ENCODE data around the gene CRABP1.

DNA sequence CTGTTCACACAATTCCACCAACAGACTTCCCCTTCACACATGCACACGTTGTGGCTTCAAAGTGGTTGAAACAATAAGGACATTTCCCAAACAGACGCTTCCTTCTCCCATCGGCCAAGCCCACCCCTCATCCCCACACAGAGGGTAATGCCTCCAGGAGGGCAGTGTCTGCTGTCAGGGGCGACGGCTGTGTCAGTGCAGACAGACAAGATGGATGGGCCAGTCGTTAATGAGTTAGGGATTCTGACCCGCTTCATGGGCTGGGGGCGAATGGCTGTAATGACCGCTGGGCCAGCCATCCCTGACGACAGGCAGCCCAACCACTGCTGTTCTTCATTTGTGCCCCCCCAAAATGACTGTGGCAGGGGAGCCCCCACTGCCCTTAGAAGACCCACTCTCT, 20.6 kb upstream of the CRABP1 start:
- no peak for TF ChIP-seq EED (IDR thresholded peaks at IDR 0.05; ENCODE audit: low read depth)
- no peak for TF ChIP-seq SMAD5 (IDR thresholded peaks at IDR 0.05; ENCODE audit: low read depth)
- no peak for TF ChIP-seq POLR2A (IDR thresholded peaks at IDR 0.05; ENCODE audit: low read depth, low read length)
- TF ChIP-seq, protein P1, sequence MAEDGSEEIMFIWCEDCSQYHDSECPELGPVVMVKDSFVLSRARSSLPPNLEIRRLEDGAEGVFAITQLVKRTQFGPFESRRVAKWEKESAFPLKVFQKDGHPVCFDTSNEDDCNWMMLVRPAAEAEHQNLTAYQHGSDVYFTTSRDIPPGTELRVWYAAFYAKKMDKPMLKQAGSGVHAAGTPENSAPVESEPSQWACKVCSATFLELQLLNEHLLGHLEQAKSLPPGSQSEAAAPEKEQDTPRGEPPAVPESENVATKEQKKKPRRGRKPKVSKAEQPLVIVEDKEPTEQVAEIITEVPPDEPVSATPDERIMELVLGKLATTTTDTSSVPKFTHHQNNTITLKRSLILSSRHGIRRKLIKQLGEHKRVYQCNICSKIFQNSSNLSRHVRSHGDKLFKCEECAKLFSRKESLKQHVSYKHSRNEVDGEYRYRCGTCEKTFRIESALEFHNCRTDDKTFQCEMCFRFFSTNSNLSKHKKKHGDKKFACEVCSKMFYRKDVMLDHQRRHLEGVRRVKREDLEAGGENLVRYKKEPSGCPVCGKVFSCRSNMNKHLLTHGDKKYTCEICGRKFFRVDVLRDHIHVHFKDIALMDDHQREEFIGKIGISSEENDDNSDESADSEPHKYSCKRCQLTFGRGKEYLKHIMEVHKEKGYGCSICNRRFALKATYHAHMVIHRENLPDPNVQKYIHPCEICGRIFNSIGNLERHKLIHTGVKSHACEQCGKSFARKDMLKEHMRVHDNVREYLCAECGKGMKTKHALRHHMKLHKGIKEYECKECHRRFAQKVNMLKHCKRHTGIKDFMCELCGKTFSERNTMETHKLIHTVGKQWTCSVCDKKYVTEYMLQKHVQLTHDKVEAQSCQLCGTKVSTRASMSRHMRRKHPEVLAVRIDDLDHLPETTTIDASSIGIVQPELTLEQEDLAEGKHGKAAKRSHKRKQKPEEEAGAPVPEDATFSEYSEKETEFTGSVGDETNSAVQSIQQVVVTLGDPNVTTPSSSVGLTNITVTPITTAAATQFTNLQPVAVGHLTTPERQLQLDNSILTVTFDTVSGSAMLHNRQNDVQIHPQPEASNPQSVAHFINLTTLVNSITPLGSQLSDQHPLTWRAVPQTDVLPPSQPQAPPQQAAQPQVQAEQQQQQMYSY (CRISPR knock-in tag; IDR thresholded peaks at IDR 0.05): no peak
- TF ChIP-seq, protein P2, sequence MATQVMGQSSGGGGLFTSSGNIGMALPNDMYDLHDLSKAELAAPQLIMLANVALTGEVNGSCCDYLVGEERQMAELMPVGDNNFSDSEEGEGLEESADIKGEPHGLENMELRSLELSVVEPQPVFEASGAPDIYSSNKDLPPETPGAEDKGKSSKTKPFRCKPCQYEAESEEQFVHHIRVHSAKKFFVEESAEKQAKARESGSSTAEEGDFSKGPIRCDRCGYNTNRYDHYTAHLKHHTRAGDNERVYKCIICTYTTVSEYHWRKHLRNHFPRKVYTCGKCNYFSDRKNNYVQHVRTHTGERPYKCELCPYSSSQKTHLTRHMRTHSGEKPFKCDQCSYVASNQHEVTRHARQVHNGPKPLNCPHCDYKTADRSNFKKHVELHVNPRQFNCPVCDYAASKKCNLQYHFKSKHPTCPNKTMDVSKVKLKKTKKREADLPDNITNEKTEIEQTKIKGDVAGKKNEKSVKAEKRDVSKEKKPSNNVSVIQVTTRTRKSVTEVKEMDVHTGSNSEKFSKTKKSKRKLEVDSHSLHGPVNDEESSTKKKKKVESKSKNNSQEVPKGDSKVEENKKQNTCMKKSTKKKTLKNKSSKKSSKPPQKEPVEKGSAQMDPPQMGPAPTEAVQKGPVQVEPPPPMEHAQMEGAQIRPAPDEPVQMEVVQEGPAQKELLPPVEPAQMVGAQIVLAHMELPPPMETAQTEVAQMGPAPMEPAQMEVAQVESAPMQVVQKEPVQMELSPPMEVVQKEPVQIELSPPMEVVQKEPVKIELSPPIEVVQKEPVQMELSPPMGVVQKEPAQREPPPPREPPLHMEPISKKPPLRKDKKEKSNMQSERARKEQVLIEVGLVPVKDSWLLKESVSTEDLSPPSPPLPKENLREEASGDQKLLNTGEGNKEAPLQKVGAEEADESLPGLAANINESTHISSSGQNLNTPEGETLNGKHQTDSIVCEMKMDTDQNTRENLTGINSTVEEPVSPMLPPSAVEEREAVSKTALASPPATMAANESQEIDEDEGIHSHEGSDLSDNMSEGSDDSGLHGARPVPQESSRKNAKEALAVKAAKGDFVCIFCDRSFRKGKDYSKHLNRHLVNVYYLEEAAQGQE (IDR thresholded peaks at IDR 0.05; ENCODE audit: low read depth, low read length): no peak
- TF ChIP-seq CREB1 (IDR thresholded peaks at IDR 0.05; ENCODE audit: low read depth): no peak
- TF ChIP-seq, protein P3, sequence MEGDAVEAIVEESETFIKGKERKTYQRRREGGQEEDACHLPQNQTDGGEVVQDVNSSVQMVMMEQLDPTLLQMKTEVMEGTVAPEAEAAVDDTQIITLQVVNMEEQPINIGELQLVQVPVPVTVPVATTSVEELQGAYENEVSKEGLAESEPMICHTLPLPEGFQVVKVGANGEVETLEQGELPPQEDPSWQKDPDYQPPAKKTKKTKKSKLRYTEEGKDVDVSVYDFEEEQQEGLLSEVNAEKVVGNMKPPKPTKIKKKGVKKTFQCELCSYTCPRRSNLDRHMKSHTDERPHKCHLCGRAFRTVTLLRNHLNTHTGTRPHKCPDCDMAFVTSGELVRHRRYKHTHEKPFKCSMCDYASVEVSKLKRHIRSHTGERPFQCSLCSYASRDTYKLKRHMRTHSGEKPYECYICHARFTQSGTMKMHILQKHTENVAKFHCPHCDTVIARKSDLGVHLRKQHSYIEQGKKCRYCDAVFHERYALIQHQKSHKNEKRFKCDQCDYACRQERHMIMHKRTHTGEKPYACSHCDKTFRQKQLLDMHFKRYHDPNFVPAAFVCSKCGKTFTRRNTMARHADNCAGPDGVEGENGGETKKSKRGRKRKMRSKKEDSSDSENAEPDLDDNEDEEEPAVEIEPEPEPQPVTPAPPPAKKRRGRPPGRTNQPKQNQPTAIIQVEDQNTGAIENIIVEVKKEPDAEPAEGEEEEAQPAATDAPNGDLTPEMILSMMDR (IDR thresholded peaks at IDR 0.05 in 2 of 3, conservative IDR thresholded peaks at IDR 0.05 in 1 of 3; ENCODE audit: control insufficient read depth in 2 of 3, extremely low read depth in 1 of 3, insufficient read depth in 1 of 3, low read depth in 3 of 3, low read length in 3 of 3): no peak
- no peak for TF ChIP-seq ETV6 (conservative IDR thresholded peaks at IDR 0.05 in 1 of 2, IDR thresholded peaks at IDR 0.05 in 1 of 2; ENCODE audit: borderline replicate concordance in 1 of 2, low read depth in 1 of 2)
- no peak for TF ChIP-seq TCF7 (IDR thresholded peaks at IDR 0.05; ENCODE audit: borderline replicate concordance)
- TF ChIP-seq YY1 (IDR thresholded peaks at IDR 0.05; ENCODE audit: low read depth, low read length): no peak
- no peak for TF ChIP-seq HCFC1 (IDR thresholded peaks at IDR 0.05; ENCODE audit: low read length)
- TF ChIP-seq, protein P4, sequence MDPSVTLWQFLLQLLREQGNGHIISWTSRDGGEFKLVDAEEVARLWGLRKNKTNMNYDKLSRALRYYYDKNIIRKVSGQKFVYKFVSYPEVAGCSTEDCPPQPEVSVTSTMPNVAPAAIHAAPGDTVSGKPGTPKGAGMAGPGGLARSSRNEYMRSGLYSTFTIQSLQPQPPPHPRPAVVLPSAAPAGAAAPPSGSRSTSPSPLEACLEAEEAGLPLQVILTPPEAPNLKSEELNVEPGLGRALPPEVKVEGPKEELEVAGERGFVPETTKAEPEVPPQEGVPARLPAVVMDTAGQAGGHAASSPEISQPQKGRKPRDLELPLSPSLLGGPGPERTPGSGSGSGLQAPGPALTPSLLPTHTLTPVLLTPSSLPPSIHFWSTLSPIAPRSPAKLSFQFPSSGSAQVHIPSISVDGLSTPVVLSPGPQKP (IDR thresholded peaks at IDR 0.05; ENCODE audit: low read depth, low read length): no peak
- TF ChIP-seq EZH2 (IDR thresholded peaks at IDR 0.05; ENCODE audit: borderline replicate concordance, control insufficient read depth, low read depth, low read length): no peak
- no peak for TF ChIP-seq BACH1 (IDR thresholded peaks at IDR 0.05; ENCODE audit: borderline replicate concordance)

All from GM12878 (cell line).